K562 (cell line): Measurements from ENCODE around the gene LRRC25. TPM values are rescaled to one million over a fixed set of nuclear protein-coding genes. Genes with fewer than 3 reads are reported as not detected.

Experiments
- ADNP ChIP-seq: fragments of 200-800 bp; sonication (Bioruptor generic); IDR thresholded peaks from 2 replicates; pipeline ENCODE4 v1.6.1; 2016; ENCODE audit warnings: missing genetic modification characterization, missing compliant biosample characterization
- CHAMP1 ChIP-seq: fragments of 450-650 bp; IDR thresholded peaks from 2 replicates; pipeline ENCODE4 v1.6.1; 2016; ENCODE audit warnings: mild to moderate bottlenecking
- COPS2 ChIP-seq: fragments of 450-650 bp; conservative IDR thresholded peaks from 2 replicates; pipeline ENCODE4 v1.6.1; 2016; ENCODE audit warnings: mild to moderate bottlenecking, moderate library complexity
- CREB3L1 ChIP-seq: fragments of 450-650 bp; IDR thresholded peaks from 2 replicates; pipeline ENCODE4 v1.6.1; 2014; ENCODE audit warnings: low read depth, mild to moderate bottlenecking, moderate library complexity, borderline replicate concordance
- EWSR1 ChIP-seq: fragments of 450-650 bp; IDR thresholded peaks from 2 replicates; pipeline ENCODE4 v1.6.1; 2018; ENCODE audit warnings: borderline replicate concordance, mild to moderate bottlenecking, low read depth, moderate library complexity; ENCODE audit not compliant: partially characterized antibody
- FOS ChIP-seq: IDR thresholded peaks from 3 replicates; pipeline ENCODE4 v1.6.1; 2011; ENCODE audit not compliant: insufficient read length; ENCODE audit errors: extremely low read depth
- GTF2E2 ChIP-seq: fragments of 200-800 bp; sonication (Bioruptor generic); IDR thresholded peaks from 2 replicates; pipeline ENCODE4 v1.6.1; 2016; ENCODE audit warnings: missing genetic modification characterization, missing compliant biosample characterization
- HDAC3 ChIP-seq: fragments of 450-650 bp; IDR thresholded peaks from 2 replicates; pipeline ENCODE4 v1.6.1; 2018; ENCODE audit warnings: borderline replicate concordance, mild to moderate bottlenecking, moderate library complexity; ENCODE audit not compliant: partially characterized antibody
- HDGF ChIP-seq: fragments of 450-650 bp; IDR thresholded peaks from 2 replicates; pipeline ENCODE4 v1.6.1; 2016
- L3MBTL2 ChIP-seq: fragments of 450-650 bp; IDR thresholded peaks from 2 replicates; pipeline ENCODE4 v1.6.1; 2016; ENCODE audit warnings: mild to moderate bottlenecking, moderate library complexity
- LARP7 ChIP-seq: fragments of 450-650 bp; IDR thresholded peaks from 2 replicates; pipeline ENCODE4 v1.6.1; 2016
- NCOA4 ChIP-seq: fragments of 450-650 bp; IDR thresholded peaks from 2 replicates; pipeline ENCODE4 v1.6.1; 2018; ENCODE audit warnings: mild to moderate bottlenecking; ENCODE audit not compliant: partially characterized antibody
- NFATC3 ChIP-seq: fragments of 450-650 bp; IDR thresholded peaks from 2 replicates; pipeline ENCODE4 v1.6.1; 2017; ENCODE audit warnings: mild to moderate bottlenecking
- RBBP5 ChIP-seq: fragments of 200-600 bp; sonication (generic); IDR thresholded peaks from 2 replicates; pipeline ENCODE4 v1.6.1; 2012; ENCODE audit warnings: borderline replicate concordance, mild to moderate bottlenecking, low read length, control low read depth, inconsistent platforms; ENCODE audit not compliant: insufficient read depth, poor library complexity, severe bottlenecking
- RFX5 ChIP-seq: IDR thresholded peaks from 2 replicates; pipeline ENCODE4 v1.6.1; 2011; ENCODE audit warnings: low read depth, mild to moderate bottlenecking, improper control_type of control experiment, low read length
- SIN3B ChIP-seq: fragments of 450-650 bp; IDR thresholded peaks from 2 replicates; pipeline ENCODE4 v1.6.1; 2017; ENCODE audit warnings: low read depth, mild to moderate bottlenecking, moderate library complexity
- SLC30A9 ChIP-seq: fragments of 250-450 bp; sonication (Bioruptor Pico); IDR thresholded peaks from 2 replicates; pipeline ENCODE4 v1.8.0; 2022; ENCODE audit warnings: mild to moderate bottlenecking, moderate library complexity
- SMARCA5 ChIP-seq: fragments of 450-650 bp; IDR thresholded peaks from 2 replicates; pipeline ENCODE4 v1.6.1; 2016
- TCF3 ChIP-seq: sonication (generic); formaldehyde crosslinking; IDR thresholded peaks from 2 replicates; pipeline ENCODE4 v1.4.0; 2020; ENCODE audit warnings: mild to moderate bottlenecking, missing genetic modification reagents
- TSHZ1 ChIP-seq: fragments of 250-450 bp; sonication (Bioruptor Pico); IDR thresholded peaks from 2 replicates; pipeline ENCODE4 v1.4.0; 2020; ENCODE audit warnings: mild to moderate bottlenecking, moderate library complexity
- U2AF2 ChIP-seq: fragments of 200-400 bp; formaldehyde crosslinking; optimal IDR thresholded peaks from 2 replicates; pipeline ENCODE3; 2017; ENCODE audit warnings: low read depth, mild to moderate bottlenecking, low read length
- ZNF354B ChIP-seq: fragments of 250-450 bp; sonication (Bioruptor Pico); IDR thresholded peaks from 2 replicates; pipeline ENCODE4 v1.4.0; 2020
- ZSCAN32 ChIP-seq: fragments of 450-650 bp; formaldehyde crosslinking; IDR thresholded peaks from 2 replicates; pipeline ENCODE4 v1.4.0; 2020; ENCODE audit warnings: mild to moderate bottlenecking, moderate library complexity
- polyA plus RNA-seq, 8 experiments: library from polyadenylated mRNA; depleted of rRNA in 4 of 8; stranded (reverse) in 5 of 8; unstranded in 3 of 8; fragments of >200 nt; fragmentation: Nextera tagmentation in 2 of 8; fragmentation: Illumina TruSeq in 1 of 8; extraction: Ambion mirVana in 2 of 8; extraction: Trizol in 1 of 8; gene quantifications; 2 replicates each; pipeline versions ENCODE4 v1.2.1 to v1.2.3, GENCODE V29; 2011 to 2014; ENCODE audit warnings: inconsistent platforms in 1 of 8, missing spikeins in 1 of 8
- total RNA-seq, 7 experiments: library from RNA; depleted of rRNA in 6 of 7; stranded (reverse); fragments of >200 nt in 6 of 7; fragmentation: Illumina TruSeq in 2 of 7; extraction: Trizol in 2 of 7; gene quantifications; 2 replicates each; pipeline versions ENCODE4 v1.2.1 to v1.2.3, GENCODE V29; 2011 to 2021; ENCODE audit warnings: low replicate concordance in 1 of 7

Gene LRRC25
- total and polyA plus RNA-seq, 9 of the 15 experiments (the other 6 are each of a cell fraction or from before 2014, with no cell fraction given), result 0.07 to 0.36 (median 0.10) TPM; not detected in 3

- no peak for TF ChIP-seq CREB3L1
- no peak for TF ChIP-seq CHAMP1
- no peak for TF ChIP-seq NFATC3
- TF ChIP-seq L3MBTL2, result peak; percentile 67
- peak; percentile 34 for TF ChIP-seq RBBP5
- no peak for TF ChIP-seq NCOA4
- TF ChIP-seq HDAC3, result peak; percentile 63
- no peak for TF ChIP-seq U2AF2
- TF ChIP-seq SLC30A9 (CRISPR knock-in tag), result no peak
- TF ChIP-seq FOS, result no peak
- TF ChIP-seq COPS2, result no peak
- TF ChIP-seq ADNP (tag), result peak; percentile 91
- 0 out of 2 replicates have a peak, but pooled peaks have one; percentile 33 for TF ChIP-seq HDGF
- TF ChIP-seq SIN3B, result no peak; the same call in 1 of the 2 replicates
- TF ChIP-seq TCF3 (CRISPR knock-in tag), result peak; percentile 53
- TF ChIP-seq LARP7, result peak; percentile 90; the same call in 1 of the 2 replicates
- peak; percentile 86; the same call in 1 of the 2 replicates for TF ChIP-seq SMARCA5
- TF ChIP-seq GTF2E2 (tag), result peak; percentile 98
- TF ChIP-seq TSHZ1 (CRISPR knock-in tag), result no peak
- TF ChIP-seq ZNF354B (CRISPR knock-in tag), result no peak
- no peak for TF ChIP-seq ZSCAN32
- TF ChIP-seq EWSR1, result no peak
- no peak for TF ChIP-seq RFX5
Measured at GRCh38 chr19:18385675-18386542, 11.5 kb downstream of the LRRC25 start, which contains the start of gene GDF15 (continued).
